Measurements from ENCODE around the gene ARL6. TPM values are rescaled to one million over a fixed set of nuclear protein-coding genes. Genes with fewer than 3 reads are reported as not detected.

Gene ARL6
- total and polyA plus RNA-seq, 2 donors (not counting 3 experiments of a cell fraction or from before 2014, with no cell fraction given), result 3.6 to 5.8 TPM

DNA sequence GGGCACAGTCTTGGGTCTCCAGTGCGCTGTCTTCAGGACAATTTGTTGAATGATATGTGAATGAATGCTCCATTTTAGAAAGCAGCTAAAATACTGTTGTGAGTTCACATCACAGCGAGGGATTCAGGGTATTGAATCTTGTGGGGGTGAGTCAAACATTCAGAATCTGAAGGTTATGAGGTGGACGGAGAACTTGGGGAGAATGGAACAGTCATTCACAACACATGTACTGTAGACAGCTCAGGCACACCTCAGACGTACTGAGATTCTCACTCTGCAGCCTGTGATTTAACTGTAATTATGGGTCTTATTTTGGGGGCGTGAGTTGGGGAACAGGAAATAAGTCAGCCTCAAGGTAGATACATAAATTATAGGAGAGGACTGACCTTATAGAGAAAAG is 71.2 kb downstream of the ARL6 start:
- Histone ChIP-seq H3K4me3 (replicated peaks in 1 of 3; ENCODE audit: insufficient read depth in 1 of 3, low read depth in 1 of 3, low read length in 3 of 3) (no peak overlapping the region), H3K9ac (replicated peaks; ENCODE audit: extremely low read depth, insufficient read depth, low read length) (no peak overlapping the region), H3K79me2 (ENCODE audit: control insufficient read depth, insufficient read depth, low read length) (peaks cover 4% of the 10 kb centered on the region), H3K27ac (ENCODE audit: insufficient read depth, low read depth, low read length) (no peak overlapping the region), H3K4me1 (ENCODE audit: control insufficient read depth, extremely low read depth, insufficient read depth, low read length) (no peaks in the 10 kb centered on the region), H3K4me2 (ENCODE audit: insufficient read depth, low read length) (no peak overlapping the region), H3K36me3 (ENCODE audit: control insufficient read depth in 2 of 2, extremely low read depth in 1 of 2, insufficient read depth in 2 of 2, low read length in 2 of 2) (no peaks in the 10 kb centered on the region), H3K27me3 (ENCODE audit: control insufficient read depth in 2 of 2, insufficient read depth in 2 of 2, low read length in 2 of 2) (no peaks in the 10 kb centered on the region), H2AFZ (ENCODE audit: low read depth, low read length) (no peak overlapping the region), H3K9me3 (replicated peaks; ENCODE audit: control insufficient read depth, insufficient read depth, low read length) (no peaks in the 10 kb centered on the region), H3K9me1 (replicated peaks; ENCODE audit: control insufficient read depth, extremely low read depth, insufficient read depth, low read length) (no peaks in the 10 kb centered on the region), H4K20me1 (replicated peaks; ENCODE audit: control insufficient read depth, extremely low read depth, insufficient read depth, low read length) (no peaks in the 10 kb centered on the region)
- POLR2A ChIA-PET, result no interaction called here
- TF ChIP-seq POLR2AphosphoS5 (IDR thresholded peaks at IDR 0.05; ENCODE audit: insufficient read depth, low read depth, low read length) (no peak), JUN (IDR thresholded peaks at IDR 0.05; ENCODE audit: borderline replicate concordance, insufficient read depth, insufficient read length, low read depth) (no peak), GATA2 (IDR thresholded peaks at IDR 0.05; ENCODE audit: insufficient read depth, insufficient read length, low read depth, low read length) (no peak), FOS (IDR thresholded peaks at IDR 0.05; ENCODE audit: borderline replicate concordance, insufficient read depth, low read length) (no peak), MYC (IDR thresholded peaks at IDR 0.05; ENCODE audit: low read depth, low read length) (no peak), EZH2 (IDR thresholded peaks at IDR 0.05; ENCODE audit: borderline replicate concordance, low read depth, low read length, severe bottlenecking) (no peak), POLR2A (IDR thresholded peaks at IDR 0.05; ENCODE audit: low read depth, low read length) (no peak)
- TF ChIP-seq, protein P1, sequence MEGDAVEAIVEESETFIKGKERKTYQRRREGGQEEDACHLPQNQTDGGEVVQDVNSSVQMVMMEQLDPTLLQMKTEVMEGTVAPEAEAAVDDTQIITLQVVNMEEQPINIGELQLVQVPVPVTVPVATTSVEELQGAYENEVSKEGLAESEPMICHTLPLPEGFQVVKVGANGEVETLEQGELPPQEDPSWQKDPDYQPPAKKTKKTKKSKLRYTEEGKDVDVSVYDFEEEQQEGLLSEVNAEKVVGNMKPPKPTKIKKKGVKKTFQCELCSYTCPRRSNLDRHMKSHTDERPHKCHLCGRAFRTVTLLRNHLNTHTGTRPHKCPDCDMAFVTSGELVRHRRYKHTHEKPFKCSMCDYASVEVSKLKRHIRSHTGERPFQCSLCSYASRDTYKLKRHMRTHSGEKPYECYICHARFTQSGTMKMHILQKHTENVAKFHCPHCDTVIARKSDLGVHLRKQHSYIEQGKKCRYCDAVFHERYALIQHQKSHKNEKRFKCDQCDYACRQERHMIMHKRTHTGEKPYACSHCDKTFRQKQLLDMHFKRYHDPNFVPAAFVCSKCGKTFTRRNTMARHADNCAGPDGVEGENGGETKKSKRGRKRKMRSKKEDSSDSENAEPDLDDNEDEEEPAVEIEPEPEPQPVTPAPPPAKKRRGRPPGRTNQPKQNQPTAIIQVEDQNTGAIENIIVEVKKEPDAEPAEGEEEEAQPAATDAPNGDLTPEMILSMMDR (IDR thresholded peaks at IDR 0.05; ENCODE audit: extremely low read depth in 1 of 2, insufficient read depth in 1 of 2, low read depth in 1 of 2, low read length in 2 of 2), result no peak
- TF ChIP-seq, protein P2, sequence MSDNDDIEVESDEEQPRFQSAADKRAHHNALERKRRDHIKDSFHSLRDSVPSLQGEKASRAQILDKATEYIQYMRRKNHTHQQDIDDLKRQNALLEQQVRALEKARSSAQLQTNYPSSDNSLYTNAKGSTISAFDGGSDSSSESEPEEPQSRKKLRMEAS (IDR thresholded peaks at IDR 0.05; ENCODE audit: insufficient read depth, insufficient read length), result no peak
- no peak for DNase-seq (ENCODE audit: low read depth, low spot score)
- CTCF ChIA-PET, result no interaction called here
- no TSS peak for BruUV-seq (replicated peaks)
- FAIRE-seq, result no peak
- intact Hi-C loops (cut with micrococcal nuclease), result no loop called here
- dilution Hi-C loops (cut with MboI; ENCODE audit: extremely low pct_ligation_motif_present, low sequenced_read_pairs), result no loop called here

All from endothelial cell of umbilical vein (primary cell).